CD4-positive, alpha-beta T cell (primary cell): ENCODE data around the gene MPRIP. TPM values are rescaled to one million over a fixed set of nuclear protein-coding genes. Genes with fewer than 3 reads are reported as not detected.
A peak's percentile ranks its signal among the peaks of the same experiment; 100 is the strongest.

Experiments
- ATAC-seq: fragments of 200-7000 bp; cut with Tn5 transposase; one replicate; pipeline ENCODE4 v1.10.0; 2022; ENCODE audit warnings: mild to moderate bottlenecking; ENCODE audit not compliant: poor library complexity
- CTCF ChIA-PET: fragments of 350-600 bp; sonication (Branson Sonifier 250); formaldehyde crosslinking; loops from one replicate; lab custom pipeline; 2021; ENCODE audit warnings: antibody characterized with exemption, inconsistent platforms; lab: Charles Lee
- POLR2A ChIA-PET: fragments of 350-600 bp; sonication (Branson Sonifier 250); formaldehyde crosslinking; loops from one replicate; lab custom pipeline; 2021; ENCODE audit warnings: antibody characterized with exemption, inconsistent platforms; lab: Charles Lee
- DNase-seq, 14 experiments: peaks; one replicate each; pipeline ENCODE4 v3.0.0-alpha.2; 2013 to 2020; ENCODE audit warnings: mixed read lengths in 2 of 14
- H3K27ac ChIP-seq, 2 donors: one replicate each; pipeline versions ENCODE4 v1.5.1 to v1.7.0; 2013; ENCODE audit warnings: low read length in 2 of 2, low read depth in 1 of 2, mild to moderate bottlenecking in 1 of 2
- H3K27me3 ChIP-seq, 2 experiments: 1 replicate in 1 of 2; 2 replicates in 1 of 2; pipeline versions ENCODE4 v1.6.1 to v1.7.0; 2013; ENCODE audit warnings: low read length in 2 of 2, control low read depth in 1 of 2, mild to moderate bottlenecking in 1 of 2, moderate library complexity in 1 of 2; ENCODE audit not compliant: insufficient read depth in 2 of 2, control insufficient read depth in 1 of 2
- H3K36me3 ChIP-seq: one replicate; pipeline ENCODE4 v1.6.1; 2013; ENCODE audit warnings: low read length, control low read depth; ENCODE audit not compliant: insufficient read depth
- H3K4me1 ChIP-seq: one replicate; pipeline ENCODE4 v1.6.1; 2013; ENCODE audit warnings: low read length, control low read depth; ENCODE audit not compliant: insufficient read depth
- H3K4me3 ChIP-seq: one replicate; pipeline ENCODE4 v1.5.1; 2013; ENCODE audit warnings: mild to moderate bottlenecking, low read length, moderate library complexity
- H3K9me3 ChIP-seq, 2 experiments: 1 replicate in 1 of 2; 2 replicates in 1 of 2; pipeline versions ENCODE4 v1.6.1 to v1.7.0; 2013; ENCODE audit warnings: low read length in 2 of 2, mild to moderate bottlenecking in 2 of 2, control low read depth in 1 of 2, moderate library complexity in 1 of 2; ENCODE audit not compliant: control insufficient read depth in 1 of 2, insufficient read depth in 1 of 2
- H3K27ac Mint-ChIP-seq: one replicate; pipeline ENCODE4 v1.8.0; 2020; ENCODE audit warnings: mixed read lengths
- H3K27me3 Mint-ChIP-seq: one replicate; pipeline ENCODE4 v1.8.0; 2021; ENCODE audit warnings: mixed read lengths
- H3K36me3 Mint-ChIP-seq: one replicate; pipeline ENCODE4 v1.8.0; 2021; ENCODE audit warnings: low read depth, mixed read lengths
- H3K4me1 Mint-ChIP-seq: one replicate; pipeline ENCODE4 v1.8.0; 2021; ENCODE audit warnings: low read depth, mixed read lengths
- H3K4me3 Mint-ChIP-seq: one replicate; pipeline ENCODE4 v1.8.0; 2020; ENCODE audit warnings: mild to moderate bottlenecking, mixed read lengths
- H3K9me3 Mint-ChIP-seq: one replicate; pipeline ENCODE4 v1.8.0; 2020; ENCODE audit warnings: mixed read lengths
- CTCF ChIP-seq: fragments of 200-600 bp; IDR thresholded peaks from one replicate; pipeline ENCODE4 v1.8.0; 2022; ENCODE audit warnings: antibody characterized with exemption, mild to moderate bottlenecking
- intact Hi-C, 2 experiments: fragments of 100-400 bp; cut with DNase I in 1 of 2; cut with micrococcal nuclease in 1 of 2; formaldehyde crosslinking; loops; one replicate each; pipeline versions ENCODE4 v1.15.1 to v1.9.0; 2023 to 2025; cut with DNase I, micrococcal nuclease
- total RNA-seq, 174 experiments: library from RNA in 2 of 174; stranded (reverse) in 2 of 174; gene quantifications; one replicate each; pipeline ENCODE4 v1.2.3 and lab custom pipeline; 2021 to 2026

The MPRIP gene
- total RNA-seq, 2 experiments from 2014 or later, result 176 to 188 TPM

- no peaks in the 10 kb centered on the region for H3K9me3 Mint-ChIP-seq
- Histone ChIP-seq H3K4me3 (peak overlapping the region; percentile 36), H3K27me3 (no peaks in the 10 kb centered on the region), H3K36me3 (peaks cover 40% of the 10 kb centered on the region), H3K9me3 (no peaks in the 10 kb centered on the region), H3K27ac (peak overlapping the region; percentile 77), H3K4me1 (peaks cover 100% of the 10 kb centered on the region)
- no peaks in the 10 kb centered on the region for H3K27me3 Mint-ChIP-seq
- intact Hi-C loops, result loop anchor here (2.0 to 5.0 kb wide), 2 partner anchors 38 to 57 kb away; partner anchors contain the start of gene FLCN (in 1 of the 2)
- no peak for TF ChIP-seq CTCF
- peak overlapping the region; percentile 99 for H3K27ac Mint-ChIP-seq
- peak overlapping the region; percentile 86 for H3K4me3 Mint-ChIP-seq
- DNase-seq (peak in 7 of 14 experiments; percentile 22 to 74 (median 51)), ATAC-seq (peak; percentile 50)
- H3K4me1 Mint-ChIP-seq, result peaks cover 91% of the 10 kb centered on the region
- POLR2A ChIA-PET, result interaction anchor here (0.7 to 1.4 kb wide), 9 partner anchors 10 to 101 kb away, joined by 3 to 6 read pairs (median 4); partner anchors contain the start of genes FLCN and PLD6
- H3K36me3 Mint-ChIP-seq, result peaks cover 59% of the 10 kb centered on the region
- CTCF ChIA-PET, result no interaction called here
Measured at GRCh38 chr17:17179371-17179827, 137.1 kb downstream of the MPRIP start.

- DNase-seq (peak in 13 of 14 experiments; percentile 30 to 57 (median 45)), ATAC-seq (peak; percentile 21)
- H3K4me3 ChIP-seq, result peak overlapping the region; percentile 36
- peaks cover 100% of the 10 kb centered on the region for H3K4me1 ChIP-seq
- Mint-ChIP-seq H3K27me3 (no peaks in the 10 kb centered on the region), H3K27ac (peak overlapping the region; percentile 99), H3K4me3 (peak overlapping the region; percentile 86), H3K9me3 (no peaks in the 10 kb centered on the region), H3K4me1 (peaks cover 93% of the 10 kb centered on the region), H3K36me3 (peaks cover 52% of the 10 kb centered on the region)
- peaks cover 35% of the 10 kb centered on the region for H3K36me3 ChIP-seq
- no peak for TF ChIP-seq CTCF
- peak overlapping the region; percentile 77 for H3K27ac ChIP-seq
- POLR2A ChIA-PET, result interaction anchor here (0.9 to 3.0 kb wide), 8 partner anchors 9 to 100 kb away, joined by 3 to 12 read pairs (median 4); partner anchors contain the start of genes FLCN and PLD6
- CTCF ChIA-PET, result interaction anchor here (1.0 kb wide), 1 partner anchor 26 kb away, joined by 3 read pairs; the partner anchor contains the start of gene PLD6
- intact Hi-C loops, result no loop called here
- H3K9me3 ChIP-seq, result no peaks in the 10 kb centered on the region
- no peaks in the 10 kb centered on the region for H3K27me3 ChIP-seq
Measured at GRCh38 chr17:17180141-17180603, 137.9 kb downstream of the MPRIP start.

- POLR2A ChIA-PET, result interaction anchor here (1.1 to 3.0 kb wide), 5 partner anchors 8 to 27 kb away, joined by 3 to 12 read pairs (median 9); partner anchors contain the start of gene PLD6
- CTCF ChIA-PET, result interaction anchor here (1.0 to 2.9 kb wide), 3 partner anchors 25 to 189 kb away, joined by 3 to 7 read pairs (median 3); partner anchors contain the start of gene PLD6
- Mint-ChIP-seq H3K9me3 (no peaks in the 10 kb centered on the region), H3K27me3 (no peaks in the 10 kb centered on the region), H3K27ac (peak overlapping the region; percentile 99), H3K4me3 (peak overlapping the region; percentile 86), H3K36me3 (peaks cover 54% of the 10 kb centered on the region), H3K4me1 (peaks cover 94% of the 10 kb centered on the region)
- Histone ChIP-seq H3K9me3 (no peaks in the 10 kb centered on the region), H3K27me3 (no peaks in the 10 kb centered on the region), H3K4me1 (peaks cover 99% of the 10 kb centered on the region), H3K36me3 (peaks cover 27% of the 10 kb centered on the region), H3K4me3 (no peak overlapping the region), H3K27ac (peak overlapping the region; percentile 77)
- no peak for TF ChIP-seq CTCF
- no peak for DNase-seq
- intact Hi-C loops, result no loop called here
- no peak for ATAC-seq
Measured at GRCh38 chr17:17180741-17181525, 138.7 kb downstream of the MPRIP start.
